ENCODE data around the gene JARID2. TPM values are rescaled to one million over a fixed set of nuclear protein-coding genes. Genes with fewer than 3 reads are reported as not detected.

JARID2 gene
- total and polyA plus RNA-seq, 2 of the 13 experiments (the other 11 are each of a cell fraction or from before 2014, with no cell fraction given): 7.5 to 10.3 TPM

DNA sequence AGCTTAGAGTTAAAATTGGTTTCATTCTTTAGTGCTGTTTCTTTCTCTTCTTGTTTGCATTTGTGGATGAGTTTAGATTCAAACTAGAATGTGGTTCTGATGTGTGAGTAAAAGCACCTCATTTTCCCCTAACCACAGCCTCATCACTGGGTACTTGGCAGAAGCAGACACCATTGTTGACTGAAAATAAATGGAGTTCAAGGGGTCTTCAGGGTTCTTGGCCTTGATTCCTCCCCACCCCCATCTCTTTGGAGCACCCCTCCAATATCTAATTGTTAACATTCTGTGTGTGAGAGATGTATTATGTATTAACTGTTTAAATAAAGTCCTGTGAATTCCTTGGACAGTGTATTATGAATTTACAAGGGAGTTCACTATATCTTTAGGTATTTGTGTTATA lies 59.6 kb downstream of the JARID2 start:
- intact Hi-C loops (cut with micrococcal nuclease; ENCODE audit: unreplicated experiment) (no loop called here), in situ Hi-C loops (cut with HindIII; ENCODE audit: extremely low pct_ligation_motif_present, low pct_unique_long_range_greater_than_20kb) (no loop called here)
- Histone ChIP-seq H3K79me2 (ENCODE audit: insufficient read depth, low read length) (peaks cover 57% of the 10 kb centered on the region), H4K20me1 (ENCODE audit: insufficient read depth, low read length) (0 out of 2 replicates have a peak, but pooled peaks cover 4% of the 10 kb centered on the region), H3K27me3 (ENCODE audit: control insufficient read depth in 1 of 2, insufficient read depth in 2 of 2, low read length in 2 of 2) (no peaks in the 10 kb centered on the region), H3K27ac (ENCODE audit: extremely low read length, insufficient read depth, low read length) (no peak overlapping the region), H3K9me3 (ENCODE audit: low read length) (no peaks in the 10 kb centered on the region), H3K4me3 (replicated peaks in 1 of 3; ENCODE audit: insufficient read depth in 1 of 3, low read depth in 2 of 3, low read length in 3 of 3) (no peak overlapping the region), H2AFZ (ENCODE audit: low read length) (no peak overlapping the region), H3K9ac (ENCODE audit: insufficient read depth, low read depth, low read length) (no peak overlapping the region), H3K4me2 (ENCODE audit: low read depth, low read length) (no peak overlapping the region), H3K36me3 (replicated peaks in 1 of 2; ENCODE audit: control insufficient read depth in 1 of 2, insufficient read depth in 2 of 2, low read length in 2 of 2) (no peaks in the 10 kb centered on the region), H3K4me1 (ENCODE audit: insufficient read depth, low read length) (peaks cover 50% of the 10 kb centered on the region)
- no peak for TF ChIP-seq ZNF547 (CRISPR knock-in tag; IDR thresholded peaks at IDR 0.05)
- no peak for TF ChIP-seq HNRNPH1 (optimal IDR thresholded peaks at IDR 0.05; ENCODE audit: low read depth, low read length)
- no peak for TF ChIP-seq ZNF709 (CRISPR knock-in tag; IDR thresholded peaks at IDR 0.05)
- TF ChIP-seq, protein P1, sequence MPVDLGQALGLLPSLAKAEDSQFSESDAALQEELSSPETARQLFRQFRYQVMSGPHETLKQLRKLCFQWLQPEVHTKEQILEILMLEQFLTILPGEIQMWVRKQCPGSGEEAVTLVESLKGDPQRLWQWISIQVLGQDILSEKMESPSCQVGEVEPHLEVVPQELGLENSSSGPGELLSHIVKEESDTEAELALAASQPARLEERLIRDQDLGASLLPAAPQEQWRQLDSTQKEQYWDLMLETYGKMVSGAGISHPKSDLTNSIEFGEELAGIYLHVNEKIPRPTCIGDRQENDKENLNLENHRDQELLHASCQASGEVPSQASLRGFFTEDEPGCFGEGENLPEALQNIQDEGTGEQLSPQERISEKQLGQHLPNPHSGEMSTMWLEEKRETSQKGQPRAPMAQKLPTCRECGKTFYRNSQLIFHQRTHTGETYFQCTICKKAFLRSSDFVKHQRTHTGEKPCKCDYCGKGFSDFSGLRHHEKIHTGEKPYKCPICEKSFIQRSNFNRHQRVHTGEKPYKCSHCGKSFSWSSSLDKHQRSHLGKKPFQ (CRISPR knock-in tag; IDR thresholded peaks at IDR 0.05; ENCODE audit: insufficient replicate concordance): no peak
- TF ChIP-seq, protein P2, sequence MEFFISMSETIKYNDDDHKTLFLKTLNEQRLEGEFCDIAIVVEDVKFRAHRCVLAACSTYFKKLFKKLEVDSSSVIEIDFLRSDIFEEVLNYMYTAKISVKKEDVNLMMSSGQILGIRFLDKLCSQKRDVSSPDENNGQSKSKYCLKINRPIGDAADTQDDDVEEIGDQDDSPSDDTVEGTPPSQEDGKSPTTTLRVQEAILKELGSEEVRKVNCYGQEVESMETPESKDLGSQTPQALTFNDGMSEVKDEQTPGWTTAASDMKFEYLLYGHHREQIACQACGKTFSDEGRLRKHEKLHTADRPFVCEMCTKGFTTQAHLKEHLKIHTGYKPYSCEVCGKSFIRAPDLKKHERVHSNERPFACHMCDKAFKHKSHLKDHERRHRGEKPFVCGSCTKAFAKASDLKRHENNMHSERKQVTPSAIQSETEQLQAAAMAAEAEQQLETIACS (CRISPR knock-in tag; IDR thresholded peaks at IDR 0.05): no peak
- no peak for TF ChIP-seq SRF (IDR thresholded peaks at IDR 0.05; ENCODE audit: low read depth, low read length)
- no peak for TF ChIP-seq TOPORS (CRISPR knock-in tag; IDR thresholded peaks at IDR 0.05)
- TF ChIP-seq NCOA5 (CRISPR knock-in tag; IDR thresholded peaks at IDR 0.05): no peak
- TF ChIP-seq NR3C1 (CRISPR knock-in tag; IDR thresholded peaks at IDR 0.05): no peak
- TF ChIP-seq, protein P3, sequence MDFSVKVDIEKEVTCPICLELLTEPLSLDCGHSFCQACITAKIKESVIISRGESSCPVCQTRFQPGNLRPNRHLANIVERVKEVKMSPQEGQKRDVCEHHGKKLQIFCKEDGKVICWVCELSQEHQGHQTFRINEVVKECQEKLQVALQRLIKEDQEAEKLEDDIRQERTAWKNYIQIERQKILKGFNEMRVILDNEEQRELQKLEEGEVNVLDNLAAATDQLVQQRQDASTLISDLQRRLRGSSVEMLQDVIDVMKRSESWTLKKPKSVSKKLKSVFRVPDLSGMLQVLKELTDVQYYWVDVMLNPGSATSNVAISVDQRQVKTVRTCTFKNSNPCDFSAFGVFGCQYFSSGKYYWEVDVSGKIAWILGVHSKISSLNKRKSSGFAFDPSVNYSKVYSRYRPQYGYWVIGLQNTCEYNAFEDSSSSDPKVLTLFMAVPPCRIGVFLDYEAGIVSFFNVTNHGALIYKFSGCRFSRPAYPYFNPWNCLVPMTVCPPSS (IDR thresholded peaks at IDR 0.05): no peak
- no peak for TF ChIP-seq ZNF251 (CRISPR knock-in tag; IDR thresholded peaks at IDR 0.05)
- TF ChIP-seq, protein P4, sequence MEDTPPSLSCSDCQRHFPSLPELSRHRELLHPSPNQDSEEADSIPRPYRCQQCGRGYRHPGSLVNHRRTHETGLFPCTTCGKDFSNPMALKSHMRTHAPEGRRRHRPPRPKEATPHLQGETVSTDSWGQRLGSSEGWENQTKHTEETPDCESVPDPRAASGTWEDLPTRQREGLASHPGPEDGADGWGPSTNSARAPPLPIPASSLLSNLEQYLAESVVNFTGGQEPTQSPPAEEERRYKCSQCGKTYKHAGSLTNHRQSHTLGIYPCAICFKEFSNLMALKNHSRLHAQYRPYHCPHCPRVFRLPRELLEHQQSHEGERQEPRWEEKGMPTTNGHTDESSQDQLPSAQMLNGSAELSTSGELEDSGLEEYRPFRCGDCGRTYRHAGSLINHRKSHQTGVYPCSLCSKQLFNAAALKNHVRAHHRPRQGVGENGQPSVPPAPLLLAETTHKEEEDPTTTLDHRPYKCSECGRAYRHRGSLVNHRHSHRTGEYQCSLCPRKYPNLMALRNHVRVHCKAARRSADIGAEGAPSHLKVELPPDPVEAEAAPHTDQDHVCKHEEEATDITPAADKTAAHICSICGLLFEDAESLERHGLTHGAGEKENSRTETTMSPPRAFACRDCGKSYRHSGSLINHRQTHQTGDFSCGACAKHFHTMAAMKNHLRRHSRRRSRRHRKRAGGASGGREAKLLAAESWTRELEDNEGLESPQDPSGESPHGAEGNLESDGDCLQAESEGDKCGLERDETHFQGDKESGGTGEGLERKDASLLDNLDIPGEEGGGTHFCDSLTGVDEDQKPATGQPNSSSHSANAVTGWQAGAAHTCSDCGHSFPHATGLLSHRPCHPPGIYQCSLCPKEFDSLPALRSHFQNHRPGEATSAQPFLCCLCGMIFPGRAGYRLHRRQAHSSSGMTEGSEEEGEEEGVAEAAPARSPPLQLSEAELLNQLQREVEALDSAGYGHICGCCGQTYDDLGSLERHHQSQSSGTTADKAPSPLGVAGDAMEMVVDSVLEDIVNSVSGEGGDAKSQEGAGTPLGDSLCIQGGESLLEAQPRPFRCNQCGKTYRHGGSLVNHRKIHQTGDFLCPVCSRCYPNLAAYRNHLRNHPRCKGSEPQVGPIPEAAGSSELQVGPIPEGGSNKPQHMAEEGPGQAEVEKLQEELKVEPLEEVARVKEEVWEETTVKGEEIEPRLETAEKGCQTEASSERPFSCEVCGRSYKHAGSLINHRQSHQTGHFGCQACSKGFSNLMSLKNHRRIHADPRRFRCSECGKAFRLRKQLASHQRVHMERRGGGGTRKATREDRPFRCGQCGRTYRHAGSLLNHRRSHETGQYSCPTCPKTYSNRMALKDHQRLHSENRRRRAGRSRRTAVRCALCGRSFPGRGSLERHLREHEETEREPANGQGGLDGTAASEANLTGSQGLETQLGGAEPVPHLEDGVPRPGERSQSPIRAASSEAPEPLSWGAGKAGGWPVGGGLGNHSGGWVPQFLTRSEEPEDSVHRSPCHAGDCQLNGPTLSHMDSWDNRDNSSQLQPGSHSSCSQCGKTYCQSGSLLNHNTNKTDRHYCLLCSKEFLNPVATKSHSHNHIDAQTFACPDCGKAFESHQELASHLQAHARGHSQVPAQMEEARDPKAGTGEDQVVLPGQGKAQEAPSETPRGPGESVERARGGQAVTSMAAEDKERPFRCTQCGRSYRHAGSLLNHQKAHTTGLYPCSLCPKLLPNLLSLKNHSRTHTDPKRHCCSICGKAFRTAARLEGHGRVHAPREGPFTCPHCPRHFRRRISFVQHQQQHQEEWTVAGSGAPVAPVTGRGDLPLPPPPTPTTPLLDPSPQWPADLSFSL (CRISPR knock-in tag; IDR thresholded peaks at IDR 0.05): no peak
- TF ChIP-seq ZNF792 (CRISPR knock-in tag; IDR thresholded peaks at IDR 0.05): no peak
- TF ChIP-seq HNRNPL (IDR thresholded peaks at IDR 0.05; ENCODE audit: low read depth, low read length): no peak
- no peak for FAIRE-seq
- ATAC-seq: no peak
- DNase-seq (ENCODE audit: low spot score): no peak
- BruUV-seq (replicated peaks): no TSS peak
- ChIA-PET POLR2A (no interaction called here), CTCF (ENCODE audit: low intra/inter-chr PET ratio, low total read pairs) (no interaction called here)

Data from HepG2 (cell line).